Measurements from ENCODE around the gene SGMS1. TPM values are rescaled to one million over a fixed set of nuclear protein-coding genes. Genes with fewer than 3 reads are reported as not detected.

Gene SGMS1
- total and polyA plus RNA-seq, 5 donors = 12.0 to 26.0 (median 24.5) TPM

DNA sequence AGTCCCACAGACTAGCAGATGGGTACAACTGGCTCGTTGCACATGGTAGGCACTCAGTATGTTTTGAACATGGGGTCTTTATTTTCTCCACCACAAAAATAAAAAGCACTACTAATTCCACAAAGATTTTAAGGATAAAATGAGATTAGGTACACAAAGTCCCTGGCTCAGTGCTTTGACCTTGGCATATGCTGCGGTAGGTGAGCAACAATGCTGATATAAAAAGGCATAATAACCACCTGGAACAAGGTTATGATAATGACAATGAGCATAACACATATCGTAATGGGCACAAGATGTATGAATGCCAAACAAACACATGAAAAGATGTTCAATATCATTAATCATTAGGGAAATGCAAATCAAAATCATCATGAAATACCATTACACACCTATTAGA lies 26.9 kb downstream of the SGMS1 start:
- H3K4me1 ChIP-seq (ENCODE audit: control insufficient read depth, insufficient read depth, low read length) = peaks cover 10% of the 10 kb centered on the region

DNA sequence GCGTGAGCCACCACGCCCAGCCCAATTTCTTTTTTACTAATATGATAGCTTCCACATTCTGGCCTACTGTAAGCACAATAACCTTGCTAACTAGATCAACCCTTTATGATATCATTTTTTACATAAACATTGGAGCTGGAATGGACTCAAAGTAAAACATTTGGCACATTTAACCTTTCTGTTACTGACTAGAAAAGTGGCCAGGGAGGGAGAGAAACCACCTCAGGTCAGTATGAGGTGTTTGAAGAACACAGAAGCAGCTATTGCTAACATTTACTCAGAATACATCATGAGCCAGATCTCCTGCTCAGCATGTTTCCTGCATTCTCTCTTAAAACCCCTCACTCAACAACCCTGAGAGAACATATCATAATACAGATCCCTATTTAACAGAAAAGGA lies 27.3 kb downstream of the SGMS1 start:
- DNase-seq = no peak
- intact Hi-C loops (cut with DNase I) = no loop called here
- no peak for ATAC-seq
- Histone ChIP-seq H3K4me3 (ENCODE audit: low read length) (no peak overlapping the region), H3K27ac (ENCODE audit: low read length) (no peak overlapping the region), H3K9me3 (ENCODE audit: control insufficient read depth, low read length) (no peaks in the 10 kb centered on the region), H3K4me1 (ENCODE audit: control insufficient read depth, insufficient read depth, low read length) (peaks cover 10% of the 10 kb centered on the region), H3K27me3 (ENCODE audit: control insufficient read depth, insufficient read depth) (no peaks in the 10 kb centered on the region)
- 96% methylated on average over 2 of the region's 2 CpGs for WGBS

More for the DNA sequence above, 26.9 kb downstream of the SGMS1 start:
- 92% methylated on average over 3 of the region's 3 CpGs for WGBS
- Histone ChIP-seq H3K4me3 (ENCODE audit: low read length) (no peak overlapping the region), H3K27ac (ENCODE audit: low read length) (no peak overlapping the region), H3K27me3 (ENCODE audit: control insufficient read depth, insufficient read depth) (no peaks in the 10 kb centered on the region), H3K9me3 (ENCODE audit: control insufficient read depth, low read length) (no peaks in the 10 kb centered on the region)
- ATAC-seq (no peak), DNase-seq (no peak)
- intact Hi-C loops (cut with DNase I) = no loop called here

DNA sequence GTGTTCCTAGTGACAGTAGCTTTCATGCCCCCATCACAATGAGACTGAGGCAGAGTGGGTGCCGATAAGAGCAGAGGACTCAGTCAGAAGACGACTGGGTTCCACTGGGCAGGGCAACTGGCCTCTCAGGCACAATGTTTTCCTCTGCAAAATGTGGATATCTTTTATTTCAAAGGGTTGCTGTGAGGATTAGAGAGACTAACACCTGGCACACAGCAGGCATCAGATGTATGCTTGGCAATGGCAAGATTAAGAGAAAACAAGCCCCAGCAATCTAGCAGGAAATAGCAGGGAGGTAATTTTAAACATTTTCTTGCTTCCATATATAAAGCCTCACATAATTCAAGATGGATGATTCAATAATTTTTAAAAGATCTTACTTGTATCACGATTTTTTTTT lies 28.0 kb downstream of the SGMS1 start:
- Histone ChIP-seq H3K9me3 (ENCODE audit: control insufficient read depth, low read length) (no peaks in the 10 kb centered on the region), H3K27ac (ENCODE audit: low read length) (no peak overlapping the region), H3K27me3 (ENCODE audit: control insufficient read depth, insufficient read depth) (no peaks in the 10 kb centered on the region), H3K4me1 (ENCODE audit: control insufficient read depth, insufficient read depth, low read length) (peaks cover 10% of the 10 kb centered on the region), H3K4me3 (ENCODE audit: low read length) (no peak overlapping the region)
- intact Hi-C loops (cut with DNase I) = no loop called here
- WGBS = 85% methylated on average over 3 of the region's 3 CpGs
- ATAC-seq (no peak), DNase-seq (no peak)

DNA sequence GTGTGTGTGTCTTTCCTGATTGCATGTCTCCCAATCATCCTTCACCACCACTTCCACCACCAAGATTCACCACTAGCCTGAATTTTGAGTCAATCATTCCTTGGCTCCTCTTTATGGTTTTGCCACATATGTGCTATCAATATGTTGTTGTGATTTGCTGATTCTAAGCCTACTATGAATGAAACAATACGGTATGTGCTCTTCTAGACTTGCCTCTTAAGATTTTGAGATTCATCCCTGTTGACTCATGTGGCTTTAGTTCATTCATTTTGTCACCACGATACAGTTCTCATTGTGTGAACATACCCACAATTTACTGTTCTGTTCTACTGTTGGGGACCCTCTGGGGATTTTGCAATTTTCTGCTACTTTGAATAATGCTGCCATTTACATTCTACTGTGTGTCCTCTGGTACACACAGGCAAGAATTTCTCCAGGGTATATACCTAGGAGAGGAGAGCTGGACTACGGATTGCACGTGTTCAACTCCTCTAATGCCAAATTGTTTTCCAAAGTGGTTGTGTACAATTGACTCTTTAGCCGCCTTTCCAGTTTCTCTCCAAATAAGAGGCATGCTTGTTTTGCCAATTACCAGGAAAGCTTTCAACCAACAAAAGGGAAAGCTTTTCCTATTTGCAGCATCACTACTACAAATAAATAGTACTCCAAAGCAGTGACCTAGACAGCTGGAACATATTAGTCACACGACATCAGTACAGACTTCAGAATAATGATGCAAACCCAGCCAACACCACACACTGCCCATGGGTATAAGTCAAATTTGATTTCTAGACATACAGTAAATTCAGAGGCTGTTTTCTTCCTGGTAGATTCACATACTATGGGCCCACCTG lies 30.0 kb downstream of the SGMS1 start:
- intact Hi-C loops (cut with DNase I) = no loop called here
- 63% methylated on average over 6 of the region's 6 CpGs for WGBS
- Histone ChIP-seq H3K9me3 (ENCODE audit: control insufficient read depth, low read length) (no peaks in the 10 kb centered on the region), H3K4me1 (ENCODE audit: control insufficient read depth, insufficient read depth, low read length) (peaks cover 7% of the 10 kb centered on the region), H3K27me3 (ENCODE audit: control insufficient read depth, insufficient read depth) (no peaks in the 10 kb centered on the region), H3K27ac (ENCODE audit: low read length) (no peak overlapping the region), H3K4me3 (ENCODE audit: low read length) (no peak overlapping the region)
- ATAC-seq (peak; percentile 68 to 77), DNase-seq (no peak)

DNA sequence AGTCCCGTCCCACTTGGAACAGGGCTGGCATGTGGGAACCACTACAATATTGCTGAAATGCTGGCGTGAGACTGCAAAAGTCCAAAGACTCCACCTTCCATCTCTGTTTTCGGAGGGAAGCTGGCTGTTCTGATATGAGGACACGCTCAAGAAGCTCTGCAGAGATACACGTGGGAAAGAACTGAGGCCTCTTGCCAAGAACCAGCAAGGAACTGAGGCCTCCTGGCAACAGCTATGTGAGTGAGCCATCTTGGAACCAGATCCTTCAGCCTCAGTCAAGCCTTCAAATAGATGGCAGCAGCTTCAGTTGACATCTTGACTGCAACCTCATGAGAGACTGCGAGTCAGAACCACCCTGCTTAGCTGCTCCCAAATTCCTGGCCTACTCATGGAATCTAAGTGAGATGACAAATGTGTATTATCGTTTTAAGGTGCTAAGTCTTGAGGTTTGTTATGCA lies 30.8 kb downstream of the SGMS1 start:
- no peak for DNase-seq
- 79% methylated on average over 7 of the region's 7 CpGs for WGBS
- intact Hi-C loops (cut with DNase I) = no loop called here
- H3K27me3 ChIP-seq (ENCODE audit: control insufficient read depth, insufficient read depth) = no peaks in the 10 kb centered on the region
- no peak overlapping the region for H3K4me3 ChIP-seq (ENCODE audit: low read length)
- peak; percentile 62 to 93 for ATAC-seq
- H3K27ac ChIP-seq (ENCODE audit: low read length) = no peak overlapping the region
- H3K9me3 ChIP-seq (ENCODE audit: control insufficient read depth, low read length) = no peaks in the 10 kb centered on the region
- peaks cover 5% of the 10 kb centered on the region for H3K4me1 ChIP-seq (ENCODE audit: control insufficient read depth, insufficient read depth, low read length)

DNA sequence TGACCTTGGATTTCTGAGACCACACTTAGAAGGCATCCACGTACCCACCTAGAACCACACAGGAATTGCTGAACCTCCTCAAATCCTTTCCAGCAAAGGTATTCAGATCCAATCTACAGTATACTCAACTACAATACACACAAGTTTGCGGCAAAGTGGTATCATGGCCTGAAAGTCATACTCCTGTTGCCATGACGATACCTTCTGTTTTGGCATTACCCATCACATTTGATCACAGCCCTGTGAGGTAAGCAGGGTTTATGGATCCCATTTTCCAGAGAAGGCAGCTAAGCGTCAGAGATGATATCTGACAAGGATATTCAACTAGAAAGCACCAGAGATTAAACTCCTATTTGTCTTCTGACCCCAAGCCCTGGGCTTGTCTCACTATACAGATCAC lies 32.8 kb downstream of the SGMS1 start:
- Histone ChIP-seq H3K27me3 (ENCODE audit: control insufficient read depth, insufficient read depth) (no peaks in the 10 kb centered on the region), H3K27ac (ENCODE audit: low read length) (no peak overlapping the region), H3K4me3 (ENCODE audit: low read length) (no peak overlapping the region), H3K4me1 (ENCODE audit: control insufficient read depth, insufficient read depth, low read length) (peaks cover 9% of the 10 kb centered on the region), H3K9me3 (ENCODE audit: control insufficient read depth, low read length) (no peaks in the 10 kb centered on the region)
- ATAC-seq (no peak), DNase-seq (no peak)
- intact Hi-C loops (cut with DNase I) = no loop called here
- WGBS = 98% methylated on average over 4 of the region's 4 CpGs

DNA sequence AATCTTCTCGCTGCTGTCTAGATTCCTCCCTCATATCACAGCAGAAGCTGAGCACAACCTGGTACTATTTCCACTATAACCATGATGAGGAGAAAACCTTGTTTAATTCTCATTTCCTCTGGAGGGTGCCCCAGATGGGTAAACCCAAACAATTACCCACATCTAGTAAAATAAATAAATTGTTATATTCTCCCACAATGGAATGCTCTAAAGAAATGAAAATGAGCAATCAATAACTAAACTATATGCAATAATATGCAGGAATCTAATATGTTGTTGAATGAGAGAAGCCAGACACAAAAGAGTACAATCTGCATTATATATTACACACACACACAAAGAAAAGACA lies 37.0 kb downstream of the SGMS1 start:
- no peaks in the 10 kb centered on the region for H3K27me3 ChIP-seq (ENCODE audit: control insufficient read depth, insufficient read depth)
- WGBS = 60% methylated on average over 1 of the region's 1 CpG
- H3K27ac ChIP-seq (ENCODE audit: low read length) = no peak overlapping the region
- no peaks in the 10 kb centered on the region for H3K9me3 ChIP-seq (ENCODE audit: control insufficient read depth, low read length)
- DNase-seq (no peak), ATAC-seq (no peak)
- H3K4me1 ChIP-seq (ENCODE audit: control insufficient read depth, insufficient read depth, low read length) = peaks cover 13% of the 10 kb centered on the region
- intact Hi-C loops (cut with DNase I) = no loop called here
- no peak overlapping the region for H3K4me3 ChIP-seq (ENCODE audit: low read length)

DNA sequence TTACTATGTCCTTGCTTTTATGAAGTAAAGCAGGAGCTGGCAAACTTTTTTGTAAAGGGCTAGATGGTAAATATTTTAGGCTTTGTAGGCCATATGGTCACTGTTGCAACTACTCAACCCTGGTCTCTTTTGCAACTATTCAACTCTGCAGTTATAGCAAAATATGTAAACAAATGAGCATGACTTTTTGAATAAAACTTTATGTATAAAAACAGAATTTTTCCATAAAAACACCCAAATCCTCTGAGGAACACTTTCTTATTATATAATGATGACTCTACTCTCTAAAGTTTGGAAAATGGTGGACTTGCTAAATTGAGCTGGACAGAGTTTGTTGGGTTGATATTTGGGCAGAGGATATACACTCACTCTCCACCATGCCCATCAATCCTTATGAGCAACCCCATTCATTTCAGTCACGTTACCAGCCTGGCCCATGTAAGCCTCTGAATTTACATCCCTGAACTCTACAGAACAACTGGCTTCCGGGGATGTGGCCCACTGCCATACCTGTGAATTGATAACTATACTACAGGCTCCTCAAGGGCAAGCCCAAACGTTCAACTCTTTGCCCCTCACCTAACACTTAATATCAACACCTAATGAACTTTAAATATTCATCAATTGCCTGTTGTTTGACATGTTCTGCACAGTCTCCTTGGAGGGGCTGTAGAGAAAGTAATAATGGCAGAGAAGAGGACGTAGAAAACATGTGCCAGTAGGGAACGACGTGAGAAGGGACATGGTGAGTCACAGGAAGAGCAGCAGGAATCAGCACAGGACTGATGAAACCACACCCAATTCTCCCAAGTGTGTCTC lies 37.6 kb downstream of the SGMS1 start:
- H3K4me1 ChIP-seq (ENCODE audit: control insufficient read depth, insufficient read depth, low read length) = peaks cover 15% of the 10 kb centered on the region
- H3K4me3 ChIP-seq (ENCODE audit: low read length) = no peak overlapping the region
- ATAC-seq = peak; percentile 64 to 87
- H3K9me3 ChIP-seq (ENCODE audit: control insufficient read depth, low read length) = no peaks in the 10 kb centered on the region
- intact Hi-C loops (cut with DNase I) = no loop called here
- 75% methylated on average over 6 of the region's 6 CpGs for WGBS
- no peak for DNase-seq
- H3K27me3 ChIP-seq (ENCODE audit: control insufficient read depth, insufficient read depth) = no peaks in the 10 kb centered on the region
- H3K27ac ChIP-seq (ENCODE audit: low read length) = no peak overlapping the region

DNA sequence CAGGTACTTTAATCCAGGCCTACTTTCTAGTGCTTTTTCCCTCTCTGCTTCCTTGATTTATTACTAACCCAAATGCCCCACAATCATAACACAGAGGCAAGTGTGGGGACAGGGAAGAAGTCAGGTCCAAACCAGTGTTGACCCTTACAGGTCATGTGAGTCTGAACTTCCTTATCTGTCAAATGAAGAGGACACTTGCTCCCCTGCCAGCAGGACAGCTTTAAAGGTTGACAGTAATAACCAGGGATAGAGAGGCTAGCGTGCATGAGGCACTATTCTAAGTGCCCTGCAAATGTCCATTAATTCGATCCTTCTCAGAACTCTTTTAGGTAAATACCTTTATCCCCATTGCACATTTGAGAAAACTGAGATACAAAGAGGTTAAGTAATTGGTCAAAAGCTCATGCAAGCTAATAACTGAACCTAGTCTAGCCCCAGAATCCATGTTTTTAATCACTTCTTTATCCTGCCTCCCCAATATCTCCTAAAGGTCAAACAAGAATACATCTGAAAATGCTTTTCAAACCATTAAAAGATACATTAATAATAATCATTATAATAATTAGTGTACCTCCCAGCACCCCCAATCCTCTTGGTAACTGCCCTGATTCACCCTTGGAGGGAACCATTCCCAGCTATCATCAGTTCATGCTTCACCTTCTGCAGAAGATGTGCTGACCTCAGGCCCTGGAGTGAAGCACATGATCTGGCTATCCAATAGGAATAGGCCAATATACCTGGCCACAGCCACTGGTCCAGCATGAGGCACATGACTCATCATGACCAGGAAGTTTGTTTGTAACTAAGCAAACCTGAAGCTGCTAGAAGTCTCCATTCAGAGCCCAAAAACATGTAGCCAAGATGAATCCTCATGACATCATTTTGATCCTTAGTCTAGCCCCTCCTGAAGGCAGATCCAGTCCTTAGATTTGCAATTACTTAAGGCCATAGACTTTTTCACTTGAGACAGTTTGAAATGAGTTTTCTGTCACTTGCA lies 40.7 kb downstream of the SGMS1 start:
- intact Hi-C loops (cut with DNase I) = no loop called here
- ATAC-seq = peak; percentile 48 to 58
- WGBS = 73% methylated on average over 2 of the region's 2 CpGs
- H3K4me1 ChIP-seq (ENCODE audit: control insufficient read depth, insufficient read depth, low read length) = peaks cover 17% of the 10 kb centered on the region
- no peak for DNase-seq
- no peak overlapping the region for H3K4me3 ChIP-seq (ENCODE audit: low read length)
- H3K9me3 ChIP-seq (ENCODE audit: control insufficient read depth, low read length) = no peaks in the 10 kb centered on the region
- H3K27ac ChIP-seq (ENCODE audit: low read length) = peak overlapping the region; percentile 36
- no peaks in the 10 kb centered on the region for H3K27me3 ChIP-seq (ENCODE audit: control insufficient read depth, insufficient read depth)

DNA sequence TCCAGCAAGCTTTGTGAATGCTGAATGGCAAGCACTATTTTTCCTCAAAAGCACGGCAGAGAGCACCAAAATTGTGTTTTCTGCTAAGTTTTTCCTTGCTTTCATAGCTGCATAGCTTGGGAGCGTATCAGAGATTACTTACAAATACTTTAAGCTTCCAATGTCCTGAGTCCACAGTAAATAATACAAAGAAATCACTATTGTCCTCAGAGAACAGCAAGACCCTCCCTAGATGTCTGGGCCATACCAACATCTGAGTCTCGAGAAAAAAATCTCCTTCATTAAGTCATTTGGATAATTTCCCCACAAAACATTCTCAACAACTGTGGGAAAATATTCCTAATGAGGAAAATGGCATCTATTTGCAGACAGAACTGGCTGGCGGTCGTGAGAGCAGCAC lies 41.7 kb downstream of the SGMS1 start:
- Histone ChIP-seq H3K9me3 (ENCODE audit: control insufficient read depth, low read length) (no peaks in the 10 kb centered on the region), H3K4me3 (ENCODE audit: low read length) (no peak overlapping the region), H3K4me1 (ENCODE audit: control insufficient read depth, insufficient read depth, low read length) (peaks cover 18% of the 10 kb centered on the region), H3K27me3 (ENCODE audit: control insufficient read depth, insufficient read depth) (no peaks in the 10 kb centered on the region), H3K27ac (ENCODE audit: low read length) (no peak overlapping the region)
- DNase-seq (no peak), ATAC-seq (no peak)
- intact Hi-C loops (cut with DNase I) = no loop called here
- 74% methylated on average over 5 of the region's 5 CpGs for WGBS

Measured in right cardiac atrium (tissue), 5 donors.